Measurements from ENCODE around the gene LMX1A. TPM values are rescaled to one million over a fixed set of nuclear protein-coding genes. Genes with fewer than 3 reads are reported as not detected.

The LMX1A gene
- total RNA-seq, 4 donors from 2014 or later, result 0.18 to 0.67 (median 0.38) TPM; not detected in 1

- DNase-seq, result no peak
- 65 to 69% methylated on average over 9 of the region's 9 CpGs for WGBS, 2 donors
- no peaks in the 10 kb centered on the region for H3K36me3 ChIP-seq
- H3K27ac ChIP-seq, result no peak overlapping the region
- H3K4me3 ChIP-seq, result no peak overlapping the region
- intact Hi-C loops (cut with DNase I), result no loop called here
- no peak for TF ChIP-seq POLR2A (IDR thresholded peaks at IDR 0.05)
- no peak for TF ChIP-seq CTCF (IDR thresholded peaks at IDR 0.05)
- H3K9me3 ChIP-seq, result no peaks in the 10 kb centered on the region
- H3K27me3 ChIP-seq, result peaks cover 0 to 76% (median 0%) of the 10 kb centered on the region in 4 donors
- no peaks in the 10 kb centered on the region for H3K4me1 ChIP-seq
These were observed 76.6 kb downstream of the LMX1A start for GRCh38 chr1:165279882-165280281.

GRCh38 chr1:165276314-165276713 lies 80.2 kb downstream of the LMX1A start:
- Histone ChIP-seq H3K4me1 (no peaks in the 10 kb centered on the region), H3K4me3 (no peak overlapping the region), H3K9me3 (no peaks in the 10 kb centered on the region), H3K27ac (no peak overlapping the region), H3K27me3 (peaks cover 0 to 67% (median 0%) of the 10 kb centered on the region in 4 donors), H3K36me3 (no peaks in the 10 kb centered on the region)
- DNase-seq, result no peak
- TF ChIP-seq POLR2A (IDR thresholded peaks at IDR 0.05) (no peak), CTCF (IDR thresholded peaks at IDR 0.05) (no peak)
- intact Hi-C loops (cut with DNase I), result no loop called here
- WGBS, 2 donors, result 29 to 46% methylated on average over 1 to 2 of the region's 2 CpGs

GRCh38 chr1:165265196-165265838 lies 91.2 kb downstream of the LMX1A start:
- TF ChIP-seq CTCF (IDR thresholded peaks at IDR 0.05), result no peak
- no peak for TF ChIP-seq POLR2A (IDR thresholded peaks at IDR 0.05)
- 38 to 46% methylated on average over 1 to 3 of the region's 3 CpGs for WGBS, 2 donors
- no peak for DNase-seq
- Histone ChIP-seq H3K4me1 (no peaks in the 10 kb centered on the region), H3K9me3 (no peaks in the 10 kb centered on the region), H3K27me3 (no peaks in the 10 kb centered on the region), H3K4me3 (no peak overlapping the region), H3K27ac (no peak overlapping the region), H3K36me3 (no peaks in the 10 kb centered on the region)
- intact Hi-C loops (cut with DNase I), result no loop called here

GRCh38 chr1:165259706-165260428 lies 96.6 kb downstream of the LMX1A start:
- no peaks in the 10 kb centered on the region for H3K36me3 ChIP-seq
- intact Hi-C loops (cut with DNase I), result loop anchor here (5.0 kb wide), 1 partner anchor 107 kb away; no protein-coding TSS in a partner anchor
- H3K4me1 ChIP-seq, result peaks cover 0 to 4% (median 0%) of the 10 kb centered on the region in 3 donors
- 30 to 39% methylated on average over 3 of the region's 3 CpGs for WGBS, 2 donors
- peaks cover 0 to 7% (median 0%) of the 10 kb centered on the region in 4 donors for H3K27me3 ChIP-seq
- TF ChIP-seq CTCF (IDR thresholded peaks at IDR 0.05) (no peak), POLR2A (IDR thresholded peaks at IDR 0.05) (no peak)
- H3K9me3 ChIP-seq, result no peaks in the 10 kb centered on the region
- H3K4me3 ChIP-seq, result no peak overlapping the region
- no peak for DNase-seq
- H3K27ac ChIP-seq, result no peak overlapping the region

GRCh38 chr1:165259236-165259635 lies 97.3 kb downstream of the LMX1A start:
- no peaks in the 10 kb centered on the region for H3K9me3 ChIP-seq
- no peak for DNase-seq
- H3K4me3 ChIP-seq, result no peak overlapping the region
- no peak overlapping the region for H3K27ac ChIP-seq
- TF ChIP-seq CTCF (IDR thresholded peaks at IDR 0.05), result no peak
- no peak for TF ChIP-seq POLR2A (IDR thresholded peaks at IDR 0.05)
- H3K36me3 ChIP-seq, result no peaks in the 10 kb centered on the region
- H3K4me1 ChIP-seq, result peaks cover 0 to 4% (median 0%) of the 10 kb centered on the region in 3 donors
- 55 to 75% methylated on average over 2 of the region's 2 CpGs for WGBS, 2 donors
- peaks cover 0 to 14% (median 0%) of the 10 kb centered on the region in 4 donors for H3K27me3 ChIP-seq
- intact Hi-C loops (cut with DNase I), result loop anchor here (5.0 kb wide), 1 partner anchor 108 kb away; no protein-coding TSS in a partner anchor

Data from esophagus squamous epithelium (tissue), 5 donors.